ENCODE data around the gene CTNNA3. TPM values are rescaled to one million over a fixed set of nuclear protein-coding genes. Genes with fewer than 3 reads are reported as not detected.

Gene CTNNA3
- total and polyA plus RNA-seq, 12 donors = 2.0 to 213 (median 171) TPM

GRCh38 chr10:67476201-67476600 lies 219.8 kb downstream of the CTNNA3 start:
- intact Hi-C loops (cut with DNase I) = no loop called here
- H3K9me3 ChIP-seq = peaks cover 0 to 45% (median 6%) of the 10 kb centered on the region in 11 donors
- DNase-seq (no peak), ATAC-seq (peak in 1 of 8 donors; percentile 50)
- no peak overlapping the region for H3K27ac ChIP-seq
- WGBS, 2 donors = 92 to 94% methylated on average over 4 of the region's 4 CpGs
- no peaks in the 10 kb centered on the region for H3K27me3 ChIP-seq
- H3K4me3 ChIP-seq = no peak overlapping the region
- H3K4me1 ChIP-seq = peaks cover 0 to 3% (median 0%) of the 10 kb centered on the region in 9 donors
- no peaks in the 10 kb centered on the region for H3K36me3 ChIP-seq
- TF ChIP-seq CTCF (IDR thresholded peaks at IDR 0.05) = no peak

GRCh38 chr10:67473850-67474633 lies 222.0 kb downstream of the CTNNA3 start:
- DNase-seq = no peak
- intact Hi-C loops (cut with DNase I) = no loop called here
- TF ChIP-seq CTCF (IDR thresholded peaks at IDR 0.05) = no peak
- Histone ChIP-seq H3K4me3 (no peak overlapping the region), H3K36me3 (no peaks in the 10 kb centered on the region), H3K27ac (no peak overlapping the region), H3K9me3 (peaks cover 0 to 31% (median 6%) of the 10 kb centered on the region in 11 donors), H3K4me1 (peaks cover 0 to 3% (median 0%) of the 10 kb centered on the region in 9 donors), H3K27me3 (no peaks in the 10 kb centered on the region)
- ATAC-seq = no peak
- WGBS, 2 donors = 77 to 84% methylated on average over 3 of the region's 3 CpGs

GRCh38 chr10:67471022-67471421 lies 225.0 kb downstream of the CTNNA3 start:
- intact Hi-C loops (cut with DNase I) = no loop called here

GRCh38 chr10:67464278-67464677 lies 231.7 kb downstream of the CTNNA3 start:
- DNase-seq = no peak
- Histone ChIP-seq H3K4me1 (peaks cover 0 to 5% (median 0%) of the 10 kb centered on the region in 9 donors), H3K27me3 (no peaks in the 10 kb centered on the region), H3K27ac (no peak overlapping the region), H3K36me3 (no peaks in the 10 kb centered on the region), H3K9me3 (no peaks in the 10 kb centered on the region), H3K4me3 (no peak overlapping the region)
- WGBS, 2 donors = 64 to 82% methylated on average over 3 of the region's 3 CpGs
- no peak for TF ChIP-seq CTCF (IDR thresholded peaks at IDR 0.05)
- intact Hi-C loops (cut with DNase I) = no loop called here
- no peak for ATAC-seq

More at GRCh38 chr10:67471022-67471421, 225.0 kb downstream of the CTNNA3 start:
- ATAC-seq (no peak), DNase-seq (no peak)
- WGBS, 2 donors = 57 to 82% methylated on average over 3 of the region's 3 CpGs
- Histone ChIP-seq H3K4me3 (no peak overlapping the region), H3K36me3 (no peaks in the 10 kb centered on the region), H3K9me3 (peaks cover 0 to 5% (median 0%) of the 10 kb centered on the region in 11 donors), H3K27ac (no peak overlapping the region), H3K4me1 (peaks cover 0 to 3% (median 0%) of the 10 kb centered on the region in 9 donors), H3K27me3 (no peaks in the 10 kb centered on the region)
- TF ChIP-seq CTCF (IDR thresholded peaks at IDR 0.05) = no peak
